GM19023 (cell line): ENCODE data around the gene SESN1.
"Not testable (repeated sequence)": the region's sequence is repeated elsewhere in the genome, so short reads cannot be mapped to it uniquely, and the experiment has no call there.

Experiments used
- ATAC-seq: cut with Tn5 transposase; IDR thresholded peaks from one replicate; pipeline ENCODE4 v1.9.1; 2021; ENCODE audit warnings: mild to moderate bottlenecking, moderate library complexity; ENCODE audit not compliant: unreplicated experiment

Gene SESN1

GRCh38 chr6:109095036-109095834 lies 589 bp upstream of the SESN1 start, which contains the start of gene CEP57L1:
CEP57L1 (plus strand) TSS chr6:109095507; CDS start chr6:109145222, 49,715 bp downstream.
- peak; percentile 79 for ATAC-seq

GRCh38 chr6:109093732-109094415 lies 772 bp downstream of the SESN1 start:
- ATAC-seq = peak; percentile 1

GRCh38 chr6:109092074-109092473 lies 2.6 kb downstream of the SESN1 start:
- no peak for ATAC-seq

- no peak for ATAC-seq
These were observed 3.2 kb downstream of the SESN1 start for GRCh38 chr6:109091314-109092024.

- ATAC-seq = no peak
These were observed 5.7 kb downstream of the SESN1 start for GRCh38 chr6:109088995-109089394.

- ATAC-seq = no peak
These were observed 6.9 kb downstream of the SESN1 start for GRCh38 chr6:109087661-109088264.

GRCh38 chr6:109084146-109084545 lies 10.5 kb downstream of the SESN1 start:
- not testable (repeated sequence) for ATAC-seq

GRCh38 chr6:109083657-109084056 lies 11.0 kb downstream of the SESN1 start:
- ATAC-seq = no peak

GRCh38 chr6:109082188-109082577 lies 12.5 kb downstream of the SESN1 start:
- no peak for ATAC-seq

GRCh38 chr6:109081516-109082187 lies 13.0 kb downstream of the SESN1 start:
- no peak for ATAC-seq

- ATAC-seq = no peak
These were observed 13.6 kb downstream of the SESN1 start for GRCh38 chr6:109081026-109081425.

- no peak for ATAC-seq
These were observed 14.7 kb downstream of the SESN1 start for GRCh38 chr6:109079981-109080380.

- no peak for ATAC-seq
These were observed 18.3 kb downstream of the SESN1 start for GRCh38 chr6:109076377-109076776.

- ATAC-seq = no peak
These were observed 18.7 kb downstream of the SESN1 start for GRCh38 chr6:109075934-109076333.

GRCh38 chr6:109074133-109074415 lies 20.6 kb downstream of the SESN1 start:
- ATAC-seq = no peak

- ATAC-seq = no peak
These were observed 21.1 kb downstream of the SESN1 start for GRCh38 chr6:109073344-109074132.

GRCh38 chr6:109071125-109071917 lies 23.3 kb downstream of the SESN1 start:
- no peak for ATAC-seq

GRCh38 chr6:109069746-109070145 lies 24.9 kb downstream of the SESN1 start:
- ATAC-seq = no peak

- ATAC-seq = no peak
These were observed 31.8 kb downstream of the SESN1 start for GRCh38 chr6:109062767-109063352.
